SIG-M5 (cell line): Measurements from ENCODE around the gene PRPH.
"Not testable (repeated sequence)": the region's sequence is repeated elsewhere in the genome, so short reads cannot be mapped to it uniquely, and the experiment has no call there.

Source experiments
- DNase-seq: peaks from one replicate; lab custom pipeline; 2025; lab: John Stamatoyannopoulos, UW

Gene PRPH

GRCh38 chr12:49276304-49277290 lies 18.4 kb upstream of the PRPH start:
- DNase-seq: no peak

- DNase-seq: no peak
Observed at GRCh38 chr12:49277466-49277865, 17.5 kb upstream of the PRPH start.

GRCh38 chr12:49279706-49280159 lies 15.2 kb upstream of the PRPH start:
- no peak for DNase-seq

- DNase-seq: not testable (repeated sequence)
Observed at GRCh38 chr12:49280545-49280944, 14.4 kb upstream of the PRPH start.

GRCh38 chr12:49282302-49282701 lies 12.6 kb upstream of the PRPH start:
- no peak for DNase-seq

GRCh38 chr12:49282740-49283375 lies 12.1 kb upstream of the PRPH start:
- DNase-seq: not testable (repeated sequence)

- no peak for DNase-seq
Observed at GRCh38 chr12:49283541-49284429, 11.2 kb upstream of the PRPH start.

GRCh38 chr12:49284672-49285071 lies 10.3 kb upstream of the PRPH start:
- DNase-seq: no peak

GRCh38 chr12:49287876-49288275 lies 7.1 kb upstream of the PRPH start:
- no peak for DNase-seq

GRCh38 chr12:49288412-49288853 lies 6.5 kb upstream of the PRPH start:
- no peak for DNase-seq

- DNase-seq: no peak
Observed at GRCh38 chr12:49288922-49289555, 5.9 kb upstream of the PRPH start.

GRCh38 chr12:49292729-49293055 lies 2.3 kb upstream of the PRPH start:
- no peak for DNase-seq

GRCh38 chr12:49293056-49293956 lies 1.6 kb upstream of the PRPH start:
- no peak for DNase-seq

GRCh38 chr12:49294086-49294803 lies 702 bp upstream of the PRPH start:
- DNase-seq: no peak

GRCh38 chr12:49294804-49295081 lies 204 bp upstream of the PRPH start:
- DNase-seq: no peak

- DNase-seq: no peak
Observed at GRCh38 chr12:49296034-49296835, 1.3 kb downstream of the PRPH start.

- DNase-seq: no peak
Observed at GRCh38 chr12:49296836-49297694, 2.1 kb downstream of the PRPH start.

GRCh38 chr12:49297695-49298060 lies 2.7 kb downstream of the PRPH start:
- no peak for DNase-seq
